H1 (cell line): Measurements from ENCODE around the gene C19orf47.

Experiments used
- CHD1 ChIP-seq: IDR thresholded peaks from 2 replicates; pipeline ENCODE4 v1.6.1; 2012; ENCODE audit warnings: low read depth, low read length, improper control_type of control experiment
- CREB1 ChIP-seq: IDR thresholded peaks from 2 replicates; pipeline ENCODE4 v1.6.1; 2012; ENCODE audit warnings: inconsistent platforms
- CTCF ChIP-seq, 3 experiments: IDR thresholded peaks; 1 replicate in 2 of 3; 2 replicates in 1 of 3; pipeline versions ENCODE4 v1.5.1 to v1.6.1; 2011; ENCODE audit warnings: low read length in 3 of 3, mild to moderate bottlenecking in 3 of 3, inconsistent platforms in 2 of 3, low read depth in 1 of 3, moderate library complexity in 1 of 3; ENCODE audit not compliant: insufficient read depth in 1 of 3; ENCODE audit errors: control extremely low read depth in 1 of 3
- EZH2 ChIP-seq: fragments of 200-600 bp; sonication (generic); IDR thresholded peaks from 2 replicates; pipeline ENCODE4 v1.7.1; 2012; ENCODE audit warnings: low read depth, mild to moderate bottlenecking, moderate library complexity, low read length, inconsistent platforms; ENCODE audit not compliant: severe bottlenecking
- FOSL1 ChIP-seq: IDR thresholded peaks from 2 replicates; pipeline ENCODE4 v1.6.1; 2011; ENCODE audit warnings: mild to moderate bottlenecking, low read depth, low read length, moderate library complexity; ENCODE audit not compliant: insufficient read depth
- HDAC6 ChIP-seq: IDR thresholded peaks from one replicate; pipeline ENCODE4 v1.7.1; 2012; ENCODE audit warnings: low read depth, mild to moderate bottlenecking, inconsistent platforms, low read length, moderate library complexity
- MAX ChIP-seq: IDR thresholded peaks from 2 replicates; pipeline ENCODE4 v1.6.1; 2012; ENCODE audit warnings: inconsistent platforms
- POLR2A ChIP-seq, 2 experiments: IDR thresholded peaks; 1 replicate in 1 of 2; 2 replicates in 1 of 2; pipeline ENCODE4 v1.6.1; 2011; ENCODE audit warnings: low read depth in 2 of 2, low read length in 2 of 2, mild to moderate bottlenecking in 2 of 2; ENCODE audit errors: control extremely low read depth in 1 of 2
- POLR2AphosphoS5 ChIP-seq: IDR thresholded peaks from 2 replicates; pipeline ENCODE4 v1.6.1; 2011; ENCODE audit warnings: low read depth, low read length
- RAD21 ChIP-seq, 2 experiments: IDR thresholded peaks in 1 of 2; conservative IDR thresholded peaks in 1 of 2; 2 replicates each; pipeline ENCODE4 v1.6.1; 2011; ENCODE audit warnings: low read depth in 2 of 2, low read length in 2 of 2, improper control_type of control experiment in 1 of 2, inconsistent platforms in 1 of 2, mild to moderate bottlenecking in 1 of 2, moderate library complexity in 1 of 2
- SUZ12 ChIP-seq: fragments of 200-600 bp; sonication (generic); IDR thresholded peaks from 2 replicates; pipeline ENCODE4 v1.6.1; 2012; ENCODE audit warnings: mild to moderate bottlenecking, inconsistent platforms, low read length, moderate library complexity, mixed read lengths
- YY1 ChIP-seq: IDR thresholded peaks from 2 replicates; pipeline ENCODE4 v1.6.1; 2011; ENCODE audit warnings: low read depth, mild to moderate bottlenecking, low read length

GRCh38 chr19:40393894-40394815 lies 46.0 kb upstream of the C19orf47 start:
- TF ChIP-seq CHD1 = no peak
- no peak for TF ChIP-seq CTCF (IDR thresholded peaks at IDR 0.05; ENCODE audit: control extremely low read depth in 1 of 3, insufficient read depth in 1 of 3, low read depth in 1 of 3, low read length in 3 of 3)
- no peak for TF ChIP-seq CREB1
- TF ChIP-seq SUZ12 = no peak
- no peak for TF ChIP-seq POLR2A (IDR thresholded peaks at IDR 0.05; ENCODE audit: control extremely low read depth in 1 of 2, low read depth in 2 of 2, low read length in 2 of 2)
- no peak for TF ChIP-seq FOSL1
- no peak for TF ChIP-seq YY1
- no peak for TF ChIP-seq MAX
- no peak for TF ChIP-seq HDAC6
- TF ChIP-seq RAD21 (IDR thresholded peaks at IDR 0.05 in 1 of 2, conservative IDR thresholded peaks at IDR 0.05 in 1 of 2; ENCODE audit: low read depth in 2 of 2, low read length in 2 of 2) = no peak
- TF ChIP-seq EZH2 = no peak
- TF ChIP-seq POLR2AphosphoS5 = no peak
